Spleen (tissue), 11 donors: ENCODE measurements around the gene PARVB. TPM values are rescaled to one million over a fixed set of nuclear protein-coding genes. Genes with fewer than 3 reads are reported as not detected.

ENCODE experiments used
- DNase-seq: peaks from one replicate; pipeline ENCODE4 v3.0.0-alpha.2; 2020
- H3K27ac ChIP-seq, 8 donors: fragments of 200-600 bp; sonication (generic) in 7 of 8; 1 replicate in 4 of 8; 2 replicates in 4 of 8; pipeline versions ENCODE4 v1.5.0 to v1.8.0; 2016 to 2021; ENCODE audit warnings: inconsistent platforms in 4 of 8, mild to moderate bottlenecking in 4 of 8, moderate library complexity in 1 of 8
- H3K27me3 ChIP-seq, 7 donors: fragments of 200-600 bp; sonication (generic) in 6 of 7; replicated peaks in 1 of 7; 1 replicate in 4 of 7; 2 replicates in 3 of 7; pipeline versions ENCODE4 v1.5.0 to v1.8.0; 2016 to 2021; ENCODE audit warnings: inconsistent platforms in 3 of 7, mild to moderate bottlenecking in 1 of 7
- H3K36me3 ChIP-seq, 6 donors: fragments of 200-600 bp; sonication (generic) in 5 of 6; 1 replicate in 4 of 6; 2 replicates in 2 of 6; pipeline versions ENCODE4 v1.5.0 to v1.8.0; 2016 to 2021; ENCODE audit warnings: inconsistent platforms in 2 of 6
- H3K4me1 ChIP-seq, 6 donors: fragments of 200-600 bp; sonication (generic) in 5 of 6; 1 replicate in 3 of 6; 2 replicates in 3 of 6; pipeline versions ENCODE4 v1.5.0 to v1.8.0; 2016 to 2021; ENCODE audit warnings: inconsistent platforms in 3 of 6
- H3K4me3 ChIP-seq, 8 donors: fragments of 200-600 bp; sonication (generic) in 7 of 8; 1 replicate in 4 of 8; 2 replicates in 4 of 8; pipeline versions ENCODE4 v1.5.0 to v1.8.0; 2016 to 2021; ENCODE audit warnings: inconsistent platforms in 4 of 8, mild to moderate bottlenecking in 4 of 8, moderate library complexity in 2 of 8
- H3K9me3 ChIP-seq, 8 donors: fragments of 200-600 bp; sonication (generic) in 7 of 8; 1 replicate in 4 of 8; 2 replicates in 4 of 8; pipeline versions ENCODE4 v1.5.0 to v1.8.0; 2016 to 2021; ENCODE audit warnings: inconsistent platforms in 4 of 8
- CTCF ChIP-seq, 11 experiments: fragments of 200-600 bp in 7 of 11; fragments of 450-650 bp in 4 of 11; sonication (generic) in 4 of 11; IDR thresholded peaks in 8 of 11; conservative IDR thresholded peaks in 3 of 11; 1 replicate in 7 of 11; 2 replicates in 4 of 11; pipeline versions ENCODE4 v1.4.0 to v1.8.0; 2016 to 2021; ENCODE audit warnings: antibody characterized with exemption in 11 of 11, inconsistent platforms in 4 of 11, mild to moderate bottlenecking in 1 of 11
- POLR2A ChIP-seq, 3 donors: fragments of 450-650 bp; IDR thresholded peaks; one replicate each; pipeline ENCODE4 v1.5.1; 2017; ENCODE audit warnings: antibody characterized with exemption in 3 of 3, mild to moderate bottlenecking in 1 of 3
- POLR2AphosphoS5 ChIP-seq, 3 donors: sonication (generic); formaldehyde crosslinking; IDR thresholded peaks; one replicate each; pipeline ENCODE4 v1.5.1; 2017; ENCODE audit warnings: antibody characterized with exemption in 3 of 3
- WGBS, 5 donors: extraction: QIAGEN DNeasy Blood & Tissue Kit in 3 of 5; methylation state at CpG; one replicate each; pipeline versions ENCODE4 v1.1.5 to v1.1.7; 2013 to 2018; 5-methylcytosine and 5-hydroxymethylcytosine counted together
- intact Hi-C: fragments of 100-400 bp; cut with DNase I; formaldehyde crosslinking; loops from one replicate; pipeline ENCODE4 v1.15.0; 2023; ENCODE audit warnings: low total_unique reads
- polyA plus RNA-seq, 3 donors: library from polyadenylated mRNA; stranded (reverse); fragments of 200-250 nt; gene quantifications; one replicate each; pipeline ENCODE4 v1.2.1, GENCODE V29; 2013
- total RNA-seq, 7 donors: library from RNA; depleted of rRNA in 3 of 7; stranded (reverse); fragments of >200 nt in 3 of 7; fragmentation: NEBNext Ultra II Directional in 4 of 7; extraction: Animal tissue kit (Norgen Biotek cat#: 25700) in 4 of 7; gene quantifications; one replicate each; pipeline versions ENCODE4 v1.1.0 to v1.2.1, GENCODE V29; 2016 to 2021
- donor health status: healthy with polysubstance abuse.
- donor health status: DM: no; HTN: no; CAD: no; lungs with moderate emphysema.
- donor health status: DM: no; HTN: no; CAD: no.
- donor health status: Bipolar disorder and iron deficiency.
- donor health status: healthy.
- donor health status: DM: no; HTN: no; CAD: no.
- donor health status: DM: yes; HTN: yes; CAD: no.

Gene PARVB
- total and polyA plus RNA-seq, 10 donors: 24.0 to 61.9 (median 46.5) TPM

DNA sequence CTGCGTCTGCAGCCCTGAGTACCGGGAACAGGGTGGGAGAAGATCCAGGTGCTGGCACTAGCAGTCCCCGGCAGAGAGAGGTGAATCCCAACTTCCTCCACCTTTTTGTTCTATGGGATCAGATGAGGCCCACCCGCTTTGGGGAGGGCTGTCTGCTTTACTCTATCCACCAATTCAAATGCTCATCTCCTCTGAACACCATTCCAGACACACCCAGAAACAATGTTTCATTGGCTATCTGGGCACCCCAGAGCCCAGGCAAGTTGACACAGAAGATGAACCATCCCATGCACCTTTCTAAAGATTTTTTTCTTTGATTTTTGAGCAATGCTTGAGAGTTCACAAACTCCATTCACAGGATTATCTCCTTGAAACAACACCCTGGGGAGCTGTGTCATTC is 78.0 kb downstream of the PARVB start:
- intact Hi-C loops: no loop called here
- H3K4me3 ChIP-seq: no peak overlapping the region
- DNase-seq: peak; percentile 29
- no peak overlapping the region for H3K27ac ChIP-seq
- no peak for TF ChIP-seq POLR2AphosphoS5 (IDR thresholded peaks at IDR 0.05)
- WGBS, 5 donors: 86 to 100% (median 94%) methylated on average over 4 of the region's 4 CpGs
- H3K4me1 ChIP-seq: peaks cover 0 to 13% (median 0%) of the 10 kb centered on the region in 6 donors
- H3K36me3 ChIP-seq: peaks cover 0 to 95% (median 33%) of the 10 kb centered on the region in 6 donors
- H3K9me3 ChIP-seq: no peaks in the 10 kb centered on the region
- no peaks in the 10 kb centered on the region for H3K27me3 ChIP-seq

DNA sequence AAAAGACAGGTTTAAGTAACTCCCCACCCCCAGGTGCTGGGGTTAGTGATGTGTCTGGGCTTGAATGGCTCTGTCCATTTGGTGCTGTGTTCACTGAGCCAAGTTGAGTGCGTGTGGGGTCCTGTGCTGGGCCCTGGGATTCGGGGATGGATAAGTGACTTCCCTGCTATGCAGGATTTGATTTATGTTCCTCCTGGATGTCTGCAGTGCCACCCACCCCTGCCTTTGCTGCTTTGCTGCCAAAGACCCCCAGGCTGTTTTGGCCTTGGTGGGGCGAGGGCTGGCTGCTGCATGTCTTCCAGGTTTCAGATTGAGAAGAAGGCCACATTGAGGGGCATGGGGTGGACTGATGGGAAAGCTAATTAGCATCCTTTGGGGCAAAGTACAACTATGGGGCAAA is 78.8 kb downstream of the PARVB start:
- H3K27me3 ChIP-seq: no peaks in the 10 kb centered on the region
- TF ChIP-seq POLR2AphosphoS5 (IDR thresholded peaks at IDR 0.05): no peak
- no peak for TF ChIP-seq POLR2A (IDR thresholded peaks at IDR 0.05)
- no peak for TF ChIP-seq CTCF (IDR thresholded peaks at IDR 0.05 in 8 of 11, conservative IDR thresholded peaks at IDR 0.05 in 3 of 11)
- WGBS, 5 donors: 80 to 100% (median 97%) methylated on average over 3 of the region's 3 CpGs
- no peaks in the 10 kb centered on the region for H3K9me3 ChIP-seq
- peak; percentile 31 for DNase-seq
- intact Hi-C loops: no loop called here
- H3K27ac ChIP-seq: no peak overlapping the region
- peaks cover 0 to 88% (median 30%) of the 10 kb centered on the region in 6 donors for H3K36me3 ChIP-seq
- H3K4me3 ChIP-seq: no peak overlapping the region
- H3K4me1 ChIP-seq: peaks cover 0 to 11% (median 0%) of the 10 kb centered on the region in 6 donors

GRCh38 chr22:44103735-44104480 is 79.8 kb downstream of the PARVB start:
- no peaks in the 10 kb centered on the region for H3K9me3 ChIP-seq
- no peaks in the 10 kb centered on the region for H3K27me3 ChIP-seq
- 91 to 98% (median 92%) methylated on average over 10 to 13 of the region's 13 CpGs for WGBS, 5 donors
- DNase-seq: peak; percentile 39
- H3K27ac ChIP-seq: no peak overlapping the region
- no peak for TF ChIP-seq POLR2AphosphoS5 (IDR thresholded peaks at IDR 0.05)
- TF ChIP-seq POLR2A (IDR thresholded peaks at IDR 0.05): no peak
- peaks cover 0 to under 1% (median 0%) of the 10 kb centered on the region in 6 donors for H3K4me1 ChIP-seq
- intact Hi-C loops: no loop called here
- H3K36me3 ChIP-seq: peaks cover 0 to 78% (median 30%) of the 10 kb centered on the region in 6 donors
- no peak overlapping the region for H3K4me3 ChIP-seq

DNA sequence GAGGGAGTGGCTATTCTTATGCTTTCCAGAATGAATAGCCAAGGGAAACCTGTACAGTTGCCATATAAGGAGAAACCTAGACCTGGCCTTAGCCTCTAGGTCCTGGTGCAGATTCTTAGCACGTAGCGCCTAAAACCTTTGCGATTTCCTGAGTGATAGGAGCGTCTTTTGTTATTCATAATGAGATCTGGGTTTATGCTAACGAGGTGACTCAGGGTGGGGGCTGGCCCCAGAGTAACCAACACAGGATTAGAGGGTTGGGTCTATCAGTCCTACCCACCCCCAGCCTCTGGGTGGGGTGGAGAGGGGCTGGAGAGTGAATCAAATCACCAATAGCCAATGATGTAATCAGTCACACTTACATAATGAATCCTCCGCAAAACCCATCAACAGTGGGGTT is 83.2 kb downstream of the PARVB start:
- 66 to 88% (median 86%) methylated on average over 6 of the region's 6 CpGs for WGBS, 5 donors
- H3K9me3 ChIP-seq: no peaks in the 10 kb centered on the region
- no peak overlapping the region for H3K4me3 ChIP-seq
- TF ChIP-seq POLR2A (IDR thresholded peaks at IDR 0.05) (no peak), CTCF (IDR thresholded peaks at IDR 0.05 in 8 of 11, conservative IDR thresholded peaks at IDR 0.05 in 3 of 11) (no peak), POLR2AphosphoS5 (IDR thresholded peaks at IDR 0.05) (no peak)
- intact Hi-C loops: no loop called here
- H3K27me3 ChIP-seq: no peaks in the 10 kb centered on the region
- DNase-seq: no peak
- peaks cover 0 to 68% (median 14%) of the 10 kb centered on the region in 6 donors for H3K36me3 ChIP-seq
- H3K4me1 ChIP-seq: no peaks in the 10 kb centered on the region
- H3K27ac ChIP-seq: no peak overlapping the region

DNA sequence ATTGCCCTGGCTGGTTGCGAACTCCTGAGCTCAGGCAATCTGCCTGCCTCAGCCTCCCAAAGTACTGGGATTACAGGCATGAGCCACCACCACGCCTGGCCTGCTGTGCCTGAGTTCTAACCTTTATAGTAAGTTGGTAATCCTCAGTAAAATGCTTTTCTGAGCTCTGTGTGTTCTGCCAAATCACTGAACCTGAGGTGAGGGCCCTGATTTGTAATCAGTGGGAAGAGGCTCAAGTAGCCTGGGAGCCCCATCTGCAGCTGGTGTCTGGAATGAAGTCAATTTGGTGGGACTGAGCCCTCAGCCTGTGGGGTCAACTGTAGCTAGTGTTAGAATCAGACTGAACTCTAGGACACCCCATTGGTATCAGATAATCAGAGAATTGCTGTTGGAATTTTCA is 84.0 kb downstream of the PARVB start:
- intact Hi-C loops: no loop called here
- Histone ChIP-seq H3K27ac (no peak overlapping the region), H3K9me3 (no peaks in the 10 kb centered on the region), H3K4me3 (no peak overlapping the region), H3K36me3 (peaks cover 0 to 63% (median 12%) of the 10 kb centered on the region in 6 donors), H3K27me3 (no peaks in the 10 kb centered on the region), H3K4me1 (no peaks in the 10 kb centered on the region)
- DNase-seq: no peak
- TF ChIP-seq POLR2AphosphoS5 (IDR thresholded peaks at IDR 0.05) (no peak), POLR2A (IDR thresholded peaks at IDR 0.05) (no peak), CTCF (IDR thresholded peaks at IDR 0.05 in 8 of 11, conservative IDR thresholded peaks at IDR 0.05 in 3 of 11) (no peak)
- 94 to 100% (median 96%) methylated on average over 1 to 2 of the region's 2 CpGs for WGBS, 5 donors
